Measurements from ENCODE around the gene PRDM16. TPM values are rescaled to one million over a fixed set of nuclear protein-coding genes. Genes with fewer than 3 reads are reported as not detected.

PRDM16 gene
- total RNA-seq, 1 donor = 6.5 TPM

DNA sequence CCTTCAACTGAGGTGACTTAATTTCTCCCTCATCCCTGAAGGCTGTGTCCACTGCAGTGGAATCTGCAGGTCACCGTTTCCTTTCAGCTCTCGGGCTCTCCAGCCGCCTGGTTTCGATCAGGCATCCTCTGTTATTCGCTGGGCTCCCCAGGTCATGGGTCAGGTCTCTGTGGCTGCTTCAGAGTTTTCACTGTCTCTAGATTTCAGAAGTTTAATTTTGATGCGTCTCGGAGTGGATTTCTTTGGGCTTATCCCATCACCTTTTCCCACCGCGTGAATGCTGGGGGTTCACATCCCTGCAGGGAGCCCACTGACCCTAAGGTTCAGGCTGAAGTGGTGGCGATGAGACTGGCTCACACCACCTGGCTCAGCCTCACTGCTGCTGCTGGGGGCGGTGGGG is 44.4 kb upstream of the PRDM16 start:
- TF ChIP-seq, protein P1, sequence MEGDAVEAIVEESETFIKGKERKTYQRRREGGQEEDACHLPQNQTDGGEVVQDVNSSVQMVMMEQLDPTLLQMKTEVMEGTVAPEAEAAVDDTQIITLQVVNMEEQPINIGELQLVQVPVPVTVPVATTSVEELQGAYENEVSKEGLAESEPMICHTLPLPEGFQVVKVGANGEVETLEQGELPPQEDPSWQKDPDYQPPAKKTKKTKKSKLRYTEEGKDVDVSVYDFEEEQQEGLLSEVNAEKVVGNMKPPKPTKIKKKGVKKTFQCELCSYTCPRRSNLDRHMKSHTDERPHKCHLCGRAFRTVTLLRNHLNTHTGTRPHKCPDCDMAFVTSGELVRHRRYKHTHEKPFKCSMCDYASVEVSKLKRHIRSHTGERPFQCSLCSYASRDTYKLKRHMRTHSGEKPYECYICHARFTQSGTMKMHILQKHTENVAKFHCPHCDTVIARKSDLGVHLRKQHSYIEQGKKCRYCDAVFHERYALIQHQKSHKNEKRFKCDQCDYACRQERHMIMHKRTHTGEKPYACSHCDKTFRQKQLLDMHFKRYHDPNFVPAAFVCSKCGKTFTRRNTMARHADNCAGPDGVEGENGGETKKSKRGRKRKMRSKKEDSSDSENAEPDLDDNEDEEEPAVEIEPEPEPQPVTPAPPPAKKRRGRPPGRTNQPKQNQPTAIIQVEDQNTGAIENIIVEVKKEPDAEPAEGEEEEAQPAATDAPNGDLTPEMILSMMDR (IDR thresholded peaks at IDR 0.05; ENCODE audit: extremely low read depth, low read depth, low read length) = no peak
- no peaks in the 10 kb centered on the region for H4K20me1 ChIP-seq (ENCODE audit: insufficient read depth, low read length)
- no peaks in the 10 kb centered on the region for H3K9me3 ChIP-seq (ENCODE audit: low read depth, low read length)
- H3K4me1 ChIP-seq (ENCODE audit: insufficient read depth, low read length) = no peaks in the 10 kb centered on the region
- no peak overlapping the region for H3K4me3 ChIP-seq (ENCODE audit: insufficient read depth, low read length)
- no peaks in the 10 kb centered on the region for H3K36me3 ChIP-seq (ENCODE audit: insufficient read depth, low read length)
- no peak overlapping the region for H3K27ac ChIP-seq (ENCODE audit: low read depth, low read length)
- H3K4me2 ChIP-seq (ENCODE audit: insufficient read depth, low read length) = no peak overlapping the region
- DNase-seq (ENCODE audit: insufficient read length, low spot score, missing footprints) = peak; percentile 78
- no peaks in the 10 kb centered on the region for H3K79me2 ChIP-seq (ENCODE audit: insufficient read depth, low read length)
- H3K27me3 ChIP-seq (ENCODE audit: insufficient read depth, low read length) = no peaks in the 10 kb centered on the region
- no peak overlapping the region for H2AFZ ChIP-seq (ENCODE audit: low read length)

DNA sequence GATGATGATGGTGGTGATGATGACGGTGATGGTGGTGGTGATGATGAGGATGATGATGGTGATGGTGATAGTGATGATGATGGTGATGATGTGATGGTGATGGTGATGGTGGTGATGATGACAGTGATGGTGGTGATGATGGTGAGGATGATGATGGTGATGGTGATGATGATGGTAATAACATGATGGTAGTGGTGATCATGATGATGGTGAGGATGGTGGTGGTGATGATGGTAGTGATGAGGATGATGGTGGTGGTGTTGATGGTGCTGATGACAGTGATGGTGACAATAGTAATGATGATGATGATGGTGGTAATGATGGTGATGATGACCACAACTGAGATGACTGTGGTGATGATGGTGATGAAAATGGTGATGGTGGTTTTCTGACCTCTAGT is 42.9 kb upstream of the PRDM16 start:
- TF ChIP-seq, protein P1 (IDR thresholded peaks at IDR 0.05; ENCODE audit: extremely low read depth, low read depth, low read length) = no peak

DNA sequence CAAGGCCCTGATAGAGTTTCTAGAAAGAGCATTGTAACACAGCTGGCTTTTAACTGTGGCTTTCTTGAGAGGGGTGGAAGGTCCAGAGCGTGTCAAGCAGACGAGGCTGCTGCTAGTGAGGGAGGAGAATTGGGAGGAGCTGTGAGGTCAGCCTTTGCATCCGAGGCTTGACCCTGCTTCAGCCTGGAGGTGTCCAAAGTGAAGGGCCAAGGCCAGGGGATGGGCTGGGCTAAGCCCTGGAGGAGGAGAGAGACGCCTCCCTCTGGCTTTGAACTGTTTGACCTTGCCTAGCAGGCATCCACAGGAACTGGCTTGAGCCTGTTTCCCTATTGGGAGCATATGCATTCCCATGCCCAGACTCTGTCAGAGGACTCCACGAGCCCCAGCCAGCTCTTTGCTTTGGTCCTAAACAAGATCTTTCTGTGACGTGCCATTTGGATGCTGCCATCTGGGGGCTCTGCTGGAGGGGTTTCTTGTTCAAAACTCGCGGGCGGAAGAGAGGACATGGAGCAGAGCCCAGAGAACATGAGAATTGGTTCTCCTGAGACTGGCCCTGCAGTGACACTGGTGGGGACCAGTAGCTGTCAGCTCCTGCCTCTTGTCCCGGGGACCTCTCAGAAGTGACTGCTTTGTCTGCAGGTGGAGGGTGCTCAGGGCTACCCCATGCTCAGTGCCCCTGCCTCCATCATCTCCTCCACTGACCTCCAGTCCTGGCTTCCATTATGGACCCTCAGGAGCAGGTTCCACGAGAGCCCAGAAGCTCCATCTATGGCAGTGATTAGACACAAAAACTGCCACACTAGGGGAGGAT is 42.2 kb upstream of the PRDM16 start:
- no peaks in the 10 kb centered on the region for H3K9me3 ChIP-seq (ENCODE audit: low read depth, low read length)
- no peaks in the 10 kb centered on the region for H3K4me1 ChIP-seq (ENCODE audit: insufficient read depth, low read length)
- H3K27me3 ChIP-seq (ENCODE audit: insufficient read depth, low read length) = no peaks in the 10 kb centered on the region
- no peak overlapping the region for H3K4me2 ChIP-seq (ENCODE audit: insufficient read depth, low read length)
- peak; percentile 69 for DNase-seq (ENCODE audit: insufficient read length, low spot score, missing footprints)
- H3K36me3 ChIP-seq (ENCODE audit: insufficient read depth, low read length) = no peaks in the 10 kb centered on the region
- H2AFZ ChIP-seq (ENCODE audit: low read length) = no peak overlapping the region
- H3K4me3 ChIP-seq (ENCODE audit: insufficient read depth, low read length) = no peak overlapping the region
- no peak overlapping the region for H3K27ac ChIP-seq (ENCODE audit: low read depth, low read length)
- H4K20me1 ChIP-seq (ENCODE audit: insufficient read depth, low read length) = no peaks in the 10 kb centered on the region
- TF ChIP-seq, protein P1 (IDR thresholded peaks at IDR 0.05; ENCODE audit: extremely low read depth, low read depth, low read length) = no peak
- no peaks in the 10 kb centered on the region for H3K79me2 ChIP-seq (ENCODE audit: insufficient read depth, low read length)

More for the DNA sequence above, 42.9 kb upstream of the PRDM16 start:
- no peak overlapping the region for H2AFZ ChIP-seq (ENCODE audit: low read length)
- DNase-seq (ENCODE audit: insufficient read length, low spot score, missing footprints) = no peak
- no peak overlapping the region for H3K4me2 ChIP-seq (ENCODE audit: insufficient read depth, low read length)
- no peak overlapping the region for H3K27ac ChIP-seq (ENCODE audit: low read depth, low read length)
- H3K4me3 ChIP-seq (ENCODE audit: insufficient read depth, low read length) = no peak overlapping the region
- H3K4me1 ChIP-seq (ENCODE audit: insufficient read depth, low read length) = no peaks in the 10 kb centered on the region
- no peaks in the 10 kb centered on the region for H4K20me1 ChIP-seq (ENCODE audit: insufficient read depth, low read length)
- H3K9me3 ChIP-seq (ENCODE audit: low read depth, low read length) = no peaks in the 10 kb centered on the region
- no peaks in the 10 kb centered on the region for H3K36me3 ChIP-seq (ENCODE audit: insufficient read depth, low read length)
- no peaks in the 10 kb centered on the region for H3K27me3 ChIP-seq (ENCODE audit: insufficient read depth, low read length)
- H3K79me2 ChIP-seq (ENCODE audit: insufficient read depth, low read length) = no peaks in the 10 kb centered on the region

DNA sequence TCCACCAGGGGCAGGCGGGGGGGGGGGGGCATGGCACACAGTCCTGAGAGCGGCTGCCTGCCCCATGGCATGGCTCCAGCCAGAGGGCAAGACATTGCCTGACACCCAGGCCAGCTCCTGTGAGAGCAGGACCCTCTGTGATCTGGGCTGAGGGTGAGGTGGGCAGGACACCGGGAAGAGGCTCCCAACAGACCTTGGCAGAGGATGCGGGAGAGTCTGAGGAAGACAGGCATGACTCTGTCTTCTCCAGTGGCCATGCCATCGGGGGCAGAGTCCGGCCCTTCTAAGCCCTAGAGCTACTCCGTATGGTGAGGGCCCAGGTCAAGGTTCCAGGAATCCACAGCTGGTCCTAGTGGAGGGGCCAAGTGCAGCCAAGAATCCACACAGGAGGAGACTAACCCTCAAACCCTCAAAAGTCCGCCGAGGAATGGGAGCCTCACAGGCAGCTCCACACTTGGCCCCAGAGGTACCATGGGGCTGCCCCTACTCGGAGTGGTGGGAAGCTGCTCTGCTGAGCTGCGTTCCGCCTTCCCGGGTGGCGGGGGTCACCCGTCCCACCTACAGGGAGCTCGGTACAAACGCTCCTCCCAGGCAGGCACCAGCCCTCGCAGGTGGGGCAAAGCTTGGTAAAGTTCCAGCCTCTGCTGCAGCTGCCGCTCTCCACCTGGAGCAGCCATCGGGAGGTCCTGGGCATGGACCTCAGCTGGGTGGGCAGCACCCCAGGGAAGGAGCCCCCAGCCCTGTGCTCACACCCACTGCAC is 41.2 kb upstream of the PRDM16 start:
- Histone ChIP-seq H4K20me1 (ENCODE audit: insufficient read depth, low read length) (no peaks in the 10 kb centered on the region), H2AFZ (ENCODE audit: low read length) (no peak overlapping the region), H3K27ac (ENCODE audit: low read depth, low read length) (no peak overlapping the region), H3K4me1 (ENCODE audit: insufficient read depth, low read length) (no peaks in the 10 kb centered on the region), H3K4me3 (ENCODE audit: insufficient read depth, low read length) (no peak overlapping the region), H3K27me3 (ENCODE audit: insufficient read depth, low read length) (no peaks in the 10 kb centered on the region), H3K9me3 (ENCODE audit: low read depth, low read length) (no peaks in the 10 kb centered on the region), H3K4me2 (ENCODE audit: insufficient read depth, low read length) (no peak overlapping the region), H3K79me2 (ENCODE audit: insufficient read depth, low read length) (no peaks in the 10 kb centered on the region), H3K36me3 (ENCODE audit: insufficient read depth, low read length) (no peaks in the 10 kb centered on the region)
- TF ChIP-seq, protein P1 (IDR thresholded peaks at IDR 0.05; ENCODE audit: extremely low read depth, low read depth, low read length) = no peak
- peak; percentile 71 for DNase-seq (ENCODE audit: insufficient read length, low spot score, missing footprints)

All from osteoblast (primary cell).